Mesodermal cell (in vitro differentiated cells): Measurements from ENCODE around the gene HOXD9.

Source experiments
- H3K27ac ChIP-seq: 2 replicates; pipeline ENCODE4 v1.7.0; 2013; ENCODE audit warnings: mild to moderate bottlenecking, low read depth, low read length, moderate library complexity; ENCODE audit not compliant: severe bottlenecking
- H3K36me3 ChIP-seq: 2 replicates; pipeline ENCODE4 v1.7.1; 2013; ENCODE audit warnings: mild to moderate bottlenecking, low read length, moderate library complexity; ENCODE audit not compliant: control insufficient read depth, insufficient read depth
- H3K4me1 ChIP-seq: one replicate; pipeline ENCODE4 v1.7.1; 2013; ENCODE audit warnings: mild to moderate bottlenecking, low read length; ENCODE audit not compliant: insufficient read depth, control insufficient read depth, poor library complexity, severe bottlenecking
- H3K4me3 ChIP-seq: 2 replicates; pipeline ENCODE4 v1.7.0; 2013; ENCODE audit warnings: low read length, control low read depth, mild to moderate bottlenecking; ENCODE audit not compliant: insufficient read depth, poor library complexity, severe bottlenecking; ENCODE audit errors: extremely low read depth
- H3K9me3 ChIP-seq: 2 replicates; pipeline ENCODE4 v1.7.1; 2013; ENCODE audit warnings: mild to moderate bottlenecking, low read length, moderate library complexity; ENCODE audit not compliant: control insufficient read depth
- WGBS, 2 experiments: methylation state at CpG; one replicate each; pipeline ENCODE4 v1.1.5; 2013; ENCODE audit warnings: missing lambda C conversion rate in 2 of 2; ENCODE audit not compliant: insufficient coverage in 2 of 2; 5-methylcytosine and 5-hydroxymethylcytosine counted together

Gene HOXD9

DNA sequence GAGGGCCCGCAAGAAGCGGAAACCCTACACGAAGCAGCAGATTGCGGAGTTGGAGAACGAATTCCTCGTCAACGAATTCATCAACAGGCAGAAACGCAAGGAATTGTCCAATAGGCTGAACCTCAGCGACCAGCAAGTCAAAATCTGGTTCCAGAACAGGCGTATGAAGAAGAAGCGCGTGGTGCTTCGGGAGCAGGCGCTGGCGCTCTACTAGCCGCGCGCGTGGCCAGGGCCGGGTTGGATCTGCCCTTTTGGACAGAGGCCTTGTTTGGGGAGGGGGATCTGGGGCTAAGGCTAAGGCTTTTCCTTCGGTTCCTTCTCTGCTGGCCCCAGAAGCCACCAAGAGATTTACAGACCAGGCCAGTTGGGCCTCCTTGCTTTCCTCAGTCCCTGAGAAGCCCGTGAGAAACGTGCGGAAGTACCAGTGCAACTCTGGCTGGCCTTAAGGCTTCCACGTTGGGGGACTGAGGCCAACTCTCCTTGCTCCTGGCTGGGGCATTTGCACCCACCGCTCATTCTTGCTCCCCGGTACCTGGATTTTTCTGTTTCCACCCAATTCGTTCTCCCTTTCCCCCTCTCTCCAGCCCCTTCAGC is 21.9 kb upstream of the HOXD9 start:
- Histone ChIP-seq H3K36me3 (no peaks in the 10 kb centered on the region), H3K27ac (no peak overlapping the region), H3K9me3 (no peaks in the 10 kb centered on the region), H3K4me3 (no peak overlapping the region), H3K4me1 (no peaks in the 10 kb centered on the region)
- WGBS, 2 experiments, result 2 to 7% methylated on average over 25 to 27 of the region's 28 CpGs

- no peaks in the 10 kb centered on the region for H3K4me1 ChIP-seq
- no peak overlapping the region for H3K27ac ChIP-seq
- 6 to 22% methylated on average over 2 of the region's 2 CpGs for WGBS, 2 experiments
- no peaks in the 10 kb centered on the region for H3K9me3 ChIP-seq
- H3K4me3 ChIP-seq, result no peak overlapping the region
- no peaks in the 10 kb centered on the region for H3K36me3 ChIP-seq
Observed at GRCh38 chr2:176101216-176101830, 21.2 kb upstream of the HOXD9 start.

DNA sequence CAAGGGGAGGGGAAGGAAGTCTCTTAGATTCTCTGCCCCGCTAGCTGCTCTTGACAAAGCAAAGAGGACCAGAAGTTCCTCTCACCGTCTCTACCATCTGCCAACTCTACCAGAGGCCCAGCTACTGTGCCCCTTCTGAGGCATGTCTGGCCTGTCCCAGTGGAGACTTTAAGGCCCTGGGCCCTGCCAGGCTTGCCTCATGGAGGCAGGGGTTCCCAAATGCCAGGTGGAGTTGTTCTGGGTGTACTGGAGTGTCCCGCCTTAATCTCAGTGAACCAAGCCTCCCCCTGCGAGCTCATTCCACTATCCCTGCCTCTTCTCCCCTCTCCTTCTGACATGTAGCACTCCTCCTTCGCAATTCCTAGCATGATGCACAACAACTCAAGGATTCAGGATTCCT is 20.7 kb upstream of the HOXD9 start:
- H3K4me1 ChIP-seq, result no peaks in the 10 kb centered on the region
- no peak overlapping the region for H3K4me3 ChIP-seq
- no peaks in the 10 kb centered on the region for H3K9me3 ChIP-seq
- H3K36me3 ChIP-seq, result no peaks in the 10 kb centered on the region
- WGBS, 2 experiments, result 4 to 17% methylated on average over 3 to 5 of the region's 5 CpGs
- no peak overlapping the region for H3K27ac ChIP-seq

- no peaks in the 10 kb centered on the region for H3K9me3 ChIP-seq
- WGBS, 2 experiments, result 18 to 20% methylated on average over 2 to 4 of the region's 7 CpGs
- no peaks in the 10 kb centered on the region for H3K36me3 ChIP-seq
- no peaks in the 10 kb centered on the region for H3K4me1 ChIP-seq
- no peak overlapping the region for H3K4me3 ChIP-seq
- no peak overlapping the region for H3K27ac ChIP-seq
Observed at GRCh38 chr2:176102309-176102866, 20.1 kb upstream of the HOXD9 start.

DNA sequence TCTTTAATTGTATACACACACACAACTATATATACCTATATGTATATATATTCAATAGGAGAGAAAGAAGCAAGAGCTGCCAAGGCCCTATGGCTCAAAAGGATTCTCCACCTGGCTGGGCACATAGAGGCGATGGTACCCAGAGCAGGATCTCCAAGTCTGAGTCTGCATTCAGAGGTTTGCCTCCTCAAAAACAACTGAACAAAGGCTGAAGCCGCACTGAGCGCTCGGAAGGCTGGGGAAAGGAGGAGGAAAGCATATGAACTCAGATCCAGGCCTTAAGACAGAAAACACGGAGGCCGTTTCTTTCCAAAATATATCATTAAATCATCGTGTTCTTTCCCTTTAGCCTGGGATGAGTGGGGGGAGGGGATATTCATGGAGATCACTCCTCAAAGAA is 19.3 kb upstream of the HOXD9 start:
- WGBS, 2 experiments, result 0 to 10% methylated on average over 1 to 4 of the region's 7 CpGs
- no peaks in the 10 kb centered on the region for H3K4me1 ChIP-seq
- H3K9me3 ChIP-seq, result no peaks in the 10 kb centered on the region
- no peak overlapping the region for H3K27ac ChIP-seq
- no peak overlapping the region for H3K4me3 ChIP-seq
- no peaks in the 10 kb centered on the region for H3K36me3 ChIP-seq

DNA sequence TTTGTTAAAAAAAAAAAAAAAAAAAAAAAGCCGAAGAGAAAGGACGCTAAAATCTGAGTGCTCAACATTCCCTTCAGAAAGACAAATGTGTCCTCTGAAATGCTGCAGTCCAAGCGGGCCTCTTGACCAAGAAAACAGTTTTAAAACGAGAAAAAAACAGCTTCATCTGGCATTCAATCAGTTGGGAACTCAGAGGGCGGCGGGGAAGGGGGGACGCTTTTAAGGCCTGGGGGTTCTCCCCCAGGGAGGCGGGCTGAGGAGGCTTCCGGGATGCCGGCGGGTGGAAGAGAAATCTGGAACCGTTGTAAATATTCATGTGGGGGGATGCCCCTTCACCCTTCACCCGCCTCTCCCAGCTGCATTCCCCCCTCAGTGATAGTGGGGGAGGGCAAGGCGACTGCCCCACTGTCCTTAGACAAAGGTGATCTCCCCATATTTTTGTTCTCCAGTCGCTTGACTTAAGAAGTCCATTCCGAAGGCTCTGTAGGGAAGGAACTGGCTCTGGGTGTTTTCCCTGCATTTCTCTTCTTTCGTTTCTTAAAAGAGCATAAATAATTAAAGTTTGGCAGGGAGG is 18.7 kb upstream of the HOXD9 start:
- H3K9me3 ChIP-seq, result no peaks in the 10 kb centered on the region
- no peaks in the 10 kb centered on the region for H3K36me3 ChIP-seq
- whole genome bisulfite sequencing, 2 experiments, result 0 to 4% methylated on average over 3 to 4 of the region's 17 CpGs
- H3K4me3 ChIP-seq, result no peak overlapping the region
- H3K4me1 ChIP-seq, result no peaks in the 10 kb centered on the region
- H3K27ac ChIP-seq, result no peak overlapping the region

GRCh38 chr2:176104316-176105077 is 18.0 kb upstream of the HOXD9 start:
- H3K4me3 ChIP-seq, result no peak overlapping the region
- no peaks in the 10 kb centered on the region for H3K9me3 ChIP-seq
- no peaks in the 10 kb centered on the region for H3K4me1 ChIP-seq
- H3K36me3 ChIP-seq, result no peaks in the 10 kb centered on the region
- no peak overlapping the region for H3K27ac ChIP-seq
- 1 to 2% methylated on average over 34 to 47 of the region's 56 CpGs for WGBS, 2 experiments

DNA sequence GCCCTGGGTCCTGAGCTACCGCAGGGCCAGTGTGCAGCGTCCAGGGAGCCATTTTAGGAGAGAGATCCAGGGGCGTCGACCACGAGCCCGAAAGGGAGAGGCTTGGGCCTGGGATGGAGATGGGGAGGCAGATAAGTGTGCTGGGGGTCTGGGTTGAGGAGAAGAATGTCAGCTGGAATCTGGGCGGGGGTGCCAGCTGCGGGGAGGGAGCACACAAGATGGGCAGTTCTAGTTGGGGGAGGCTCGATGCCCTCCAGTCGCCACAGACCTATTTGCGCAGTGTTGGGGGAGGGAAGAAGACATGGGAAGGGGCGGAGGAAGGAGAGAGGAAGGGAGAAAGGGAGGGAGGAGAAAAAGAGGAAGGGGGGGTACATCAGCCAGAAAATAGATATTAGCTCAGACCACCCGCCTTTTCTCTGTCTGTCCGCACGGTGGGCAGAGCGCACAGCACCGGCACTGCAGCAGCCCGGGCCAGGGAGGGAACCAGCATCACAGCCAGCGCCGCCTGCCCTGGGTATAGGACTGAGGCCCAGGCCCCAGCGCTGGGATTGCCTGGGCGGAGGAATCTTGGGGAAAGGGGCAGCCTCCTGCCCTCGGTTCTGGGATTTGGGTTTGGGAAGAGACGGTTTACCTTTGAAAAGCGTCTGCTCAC is 17.3 kb upstream of the HOXD9 start:
- Histone ChIP-seq H3K27ac (no peak overlapping the region), H3K9me3 (no peaks in the 10 kb centered on the region), H3K4me1 (no peaks in the 10 kb centered on the region), H3K36me3 (no peaks in the 10 kb centered on the region), H3K4me3 (no peak overlapping the region)
- WGBS, 2 experiments, result 3 to 6% methylated on average over 19 to 21 of the region's 25 CpGs

- Histone ChIP-seq H3K36me3 (no peaks in the 10 kb centered on the region), H3K27ac (no peak overlapping the region), H3K4me3 (no peak overlapping the region), H3K9me3 (no peaks in the 10 kb centered on the region), H3K4me1 (no peaks in the 10 kb centered on the region)
- WGBS, 2 experiments, result 2 to 4% methylated on average over 21 to 24 of the region's 25 CpGs
Observed at GRCh38 chr2:176105730-176106580, 16.6 kb upstream of the HOXD9 start.
